ENCODE measurements around the gene TAF10. TPM values are rescaled to one million over a fixed set of nuclear protein-coding genes. Genes with fewer than 3 reads are reported as not detected.

Gene TAF10
- total RNA-seq, 1 donor from 2014 or later = 76.0 TPM

GRCh38 chr11:6609502-6610015 is 2.5 kb downstream of the TAF10 start:
- TF ChIP-seq CTCF (IDR thresholded peaks at IDR 0.05) = no peak
- DNase-seq (ENCODE audit: low spot score in 2 of 2) = no peak
- Histone ChIP-seq H3K27ac (peak overlapping the region; percentile 95 to 97), H3K4me1 (peaks cover 25 to 46% of the 10 kb centered on the region in 2 donors), H3K9me3 (no peaks in the 10 kb centered on the region), H3K36me3 (peaks cover 34 to 39% of the 10 kb centered on the region in 2 donors), H3K4me3 (peak overlapping the region in 1 of 2 donors; percentile 95), H3K27me3 (no peaks in the 10 kb centered on the region)
- intact Hi-C loops (cut with DNase I) = loop anchor here (5.0 to 10.0 kb wide), 3 partner anchors 292 to 1375 kb away; partner anchors contain the start of genes CNGA4 and EIF3F

GRCh38 chr11:6608726-6609501 is 3.1 kb downstream of the TAF10 start:
- TF ChIP-seq CTCF (IDR thresholded peaks at IDR 0.05) = no peak
- H3K4me1 ChIP-seq = peaks cover 25 to 46% of the 10 kb centered on the region in 2 donors
- no peaks in the 10 kb centered on the region for H3K9me3 ChIP-seq
- H3K27ac ChIP-seq = peak overlapping the region; percentile 95 to 97
- intact Hi-C loops (cut with DNase I) = loop anchor here (10.0 kb wide), 1 partner anchor 1376 kb away; the partner anchor contains the start of gene EIF3F
- peaks cover 34 to 39% of the 10 kb centered on the region in 2 donors for H3K36me3 ChIP-seq
- no peaks in the 10 kb centered on the region for H3K27me3 ChIP-seq
- DNase-seq (ENCODE audit: low spot score in 2 of 2) = peak in 1 of 2 donors; percentile 76
- peak overlapping the region in 1 of 2 donors; percentile 95 for H3K4me3 ChIP-seq

GRCh38 chr11:6608011-6608410 is 4.0 kb downstream of the TAF10 start:
- H3K27me3 ChIP-seq = no peaks in the 10 kb centered on the region
- no peak for TF ChIP-seq CTCF (IDR thresholded peaks at IDR 0.05)
- H3K9me3 ChIP-seq = no peaks in the 10 kb centered on the region
- H3K36me3 ChIP-seq = peaks cover 34 to 39% of the 10 kb centered on the region in 2 donors
- peak overlapping the region; percentile 95 to 97 for H3K27ac ChIP-seq
- intact Hi-C loops (cut with DNase I) = loop anchor here (10.0 kb wide), 1 partner anchor 1377 kb away; the partner anchor contains the start of gene EIF3F
- DNase-seq (ENCODE audit: low spot score in 2 of 2) = no peak
- peak overlapping the region; percentile 64 to 92 for H3K4me3 ChIP-seq
- H3K4me1 ChIP-seq = peaks cover 25 to 41% of the 10 kb centered on the region in 2 donors

GRCh38 chr11:6607190-6607795 is 4.7 kb downstream of the TAF10 start:
- no peaks in the 10 kb centered on the region for H3K9me3 ChIP-seq
- intact Hi-C loops (cut with DNase I) = loop anchor here (2.0 to 10.0 kb wide), 2 partner anchors 132 to 1378 kb away; partner anchors contain the start of gene EIF3F
- no peak for DNase-seq (ENCODE audit: low spot score in 2 of 2)
- peak overlapping the region; percentile 95 to 97 for H3K27ac ChIP-seq
- no peak for TF ChIP-seq CTCF (IDR thresholded peaks at IDR 0.05)
- peaks cover 34 to 39% of the 10 kb centered on the region in 2 donors for H3K36me3 ChIP-seq
- H3K27me3 ChIP-seq = no peaks in the 10 kb centered on the region
- H3K4me1 ChIP-seq = peaks cover 26 to 43% of the 10 kb centered on the region in 2 donors
- peak overlapping the region; percentile 64 to 92 for H3K4me3 ChIP-seq

- peak; percentile 83 to 98 for DNase-seq (ENCODE audit: low spot score in 2 of 2)
- H3K27me3 ChIP-seq = no peaks in the 10 kb centered on the region
- H3K27ac ChIP-seq = peak overlapping the region; percentile 95 to 97
- peaks cover 30 to 50% of the 10 kb centered on the region in 2 donors for H3K4me1 ChIP-seq
- intact Hi-C loops (cut with DNase I) = loop anchor here (2.0 to 10.0 kb wide), 2 partner anchors 132 to 1378 kb away; partner anchors contain the start of gene EIF3F
- peaks cover 34 to 39% of the 10 kb centered on the region in 2 donors for H3K36me3 ChIP-seq
- TF ChIP-seq CTCF (IDR thresholded peaks at IDR 0.05) = no peak
- no peaks in the 10 kb centered on the region for H3K9me3 ChIP-seq
- peak overlapping the region; percentile 64 to 92 for H3K4me3 ChIP-seq
Measured at GRCh38 chr11:6606471-6607189, 5.4 kb downstream of the TAF10 start.
